ENCODE results near the gene RFPL2. TPM values are rescaled to one million over a fixed set of nuclear protein-coding genes. Genes with fewer than 3 reads are reported as not detected.
"Not testable (repeated sequence)": the region's sequence is repeated elsewhere in the genome, so short reads cannot be mapped to it uniquely, and the experiment has no call there.

RFPL2 gene
- total RNA-seq, 1 donor from 2014 or later, result 0.13 TPM

- no peak for DNase-seq (ENCODE audit: low read depth in 2 of 2)
Observed at GRCh38 chr22:32205974-32206773, 1.3 kb upstream of the RFPL2 start.

- DNase-seq (ENCODE audit: low read depth in 2 of 2), result no peak
Observed at GRCh38 chr22:32204040-32204855, 625 bp downstream of the RFPL2 start.

GRCh38 chr22:32203181-32204039 lies 1.5 kb downstream of the RFPL2 start:
- DNase-seq (ENCODE audit: low read depth in 2 of 2), result no peak

- peak; percentile 51 to 67 for DNase-seq (ENCODE audit: low read depth in 2 of 2)
Observed at GRCh38 chr22:32202539-32203180, 2.2 kb downstream of the RFPL2 start.

GRCh38 chr22:32202161-32202538 lies 2.7 kb downstream of the RFPL2 start:
- DNase-seq (ENCODE audit: low read depth in 2 of 2), result no peak

GRCh38 chr22:32200752-32201151 lies 4.1 kb downstream of the RFPL2 start:
- no peak for DNase-seq (ENCODE audit: low read depth in 2 of 2)

- no peak for DNase-seq (ENCODE audit: low read depth in 2 of 2)
Observed at GRCh38 chr22:32199961-32200360, 4.9 kb downstream of the RFPL2 start.

- DNase-seq (ENCODE audit: low read depth in 2 of 2), result no peak
Observed at GRCh38 chr22:32199341-32199740, 5.5 kb downstream of the RFPL2 start.

GRCh38 chr22:32197553-32198226 lies 7.2 kb downstream of the RFPL2 start:
- DNase-seq (ENCODE audit: low read depth in 2 of 2), result not testable (repeated sequence)

GRCh38 chr22:32195900-32196299 lies 9.0 kb downstream of the RFPL2 start:
- DNase-seq (ENCODE audit: low read depth in 2 of 2), result not testable (repeated sequence)

GRCh38 chr22:32193346-32193745 lies 11.5 kb downstream of the RFPL2 start:
- DNase-seq (ENCODE audit: low read depth in 2 of 2), result not testable (repeated sequence)

- not testable (repeated sequence) for DNase-seq (ENCODE audit: low read depth in 2 of 2)
Observed at GRCh38 chr22:32191021-32191420, 13.9 kb downstream of the RFPL2 start.

- DNase-seq (ENCODE audit: low read depth in 2 of 2), result no peak
Observed at GRCh38 chr22:32185821-32186220, 19.1 kb downstream of the RFPL2 start.

GRCh38 chr22:32183625-32184024 lies 21.2 kb downstream of the RFPL2 start:
- no peak for DNase-seq (ENCODE audit: low read depth in 2 of 2)

GRCh38 chr22:32181043-32181442 lies 23.8 kb downstream of the RFPL2 start:
- DNase-seq (ENCODE audit: low read depth in 2 of 2), result no peak

- DNase-seq (ENCODE audit: low read depth in 2 of 2), result no peak
Observed at GRCh38 chr22:32177221-32177765, 27.6 kb downstream of the RFPL2 start.

GRCh38 chr22:32175683-32176644 lies 28.9 kb downstream of the RFPL2 start:
- DNase-seq (ENCODE audit: low read depth in 2 of 2), result no peak

GRCh38 chr22:32175115-32175514 lies 29.8 kb downstream of the RFPL2 start:
- DNase-seq (ENCODE audit: low read depth in 2 of 2), result no peak

- DNase-seq (ENCODE audit: low read depth in 2 of 2), result no peak
Observed at GRCh38 chr22:32165681-32166080, 39.2 kb downstream of the RFPL2 start.
